Panc1 (cell line): ENCODE results near the gene CR2. TPM values are rescaled to one million over a fixed set of nuclear protein-coding genes. Genes with fewer than 3 reads are reported as not detected.

ENCODE experiments used
- ATAC-seq: fragments of 200-7000 bp; cut with Tn5 transposase; 2 replicates; pipeline ENCODE4 v1.9.1; 2020; ENCODE audit warnings: mild to moderate bottlenecking, moderate library complexity
- BruUV-seq: library from RNA; stranded (reverse); fragments of 400-500 nt; replicated peaks from 2 replicates; lab custom pipeline; 2021; lab: Mats Ljungman, UMichigan
- CTCF ChIA-PET: fragments of 300-600 bp; sonication (Branson Sonifier 250); formaldehyde crosslinking; loops from one replicate; lab custom pipeline; 2022; ENCODE audit warnings: antibody characterized with exemption; lab: Charles Lee
- POLR2A ChIA-PET: fragments of 300-600 bp; sonication (Branson Sonifier 250); formaldehyde crosslinking; loops from one replicate; lab custom pipeline; 2022; ENCODE audit warnings: antibody characterized with exemption; lab: Charles Lee
- DNase-seq: peaks from one replicate; pipeline ENCODE4 v3.0.0-alpha.2; 2010; ENCODE audit warnings: low read depth, low spot score
- H3K27ac ChIP-seq: 2 replicates; pipeline ENCODE4 v1.5.1; 2011; ENCODE audit warnings: mild to moderate bottlenecking, low read length, inconsistent platforms
- H3K27me3 ChIP-seq: fragments of 200-500 bp; sonication (Bioruptor generic); 2 replicates; pipeline ENCODE4 v1.6.0; 2014; ENCODE audit warnings: low read length, inconsistent platforms; ENCODE audit not compliant: control insufficient read depth, insufficient read depth
- H3K36me3 ChIP-seq: fragments of 200-500 bp; sonication (Bioruptor generic); 2 replicates; pipeline ENCODE4 v1.5.1; 2014; ENCODE audit warnings: inconsistent platforms, mild to moderate bottlenecking, low read length, moderate library complexity; ENCODE audit not compliant: control insufficient read depth, insufficient read depth
- H3K4me1 ChIP-seq: 2 replicates; pipeline ENCODE4 v1.5.1; 2011; ENCODE audit warnings: inconsistent platforms, mild to moderate bottlenecking, low read length, moderate library complexity; ENCODE audit not compliant: control insufficient read depth, insufficient read depth
- H3K4me3 ChIP-seq, 2 experiments: 2 replicates each; pipeline ENCODE4 v1.5.1; 2011 to 2012; ENCODE audit warnings: low read depth in 2 of 2, low read length in 2 of 2, mild to moderate bottlenecking in 2 of 2, inconsistent platforms in 1 of 2, moderate library complexity in 1 of 2
- H3K9me3 ChIP-seq: fragments of 200-500 bp; sonication (Bioruptor generic); 2 replicates; pipeline ENCODE4 v1.5.1; 2014; ENCODE audit warnings: low read depth, mild to moderate bottlenecking, inconsistent platforms, low read length, moderate library complexity; ENCODE audit not compliant: control insufficient read depth, insufficient read depth
- POLR2AphosphoS5 ChIP-seq: IDR thresholded peaks from 2 replicates; pipeline ENCODE4 v1.6.1; 2012; ENCODE audit warnings: mild to moderate bottlenecking, low read depth, low read length, moderate library complexity
- SIN3A ChIP-seq: IDR thresholded peaks from 2 replicates; pipeline ENCODE4 v1.6.1; 2012; ENCODE audit warnings: low read depth, mild to moderate bottlenecking, low read length, moderate library complexity, borderline replicate concordance; ENCODE audit not compliant: insufficient read depth
- TCF7L2 ChIP-seq: IDR thresholded peaks from 2 replicates; pipeline ENCODE4 v1.6.1; 2011; ENCODE audit warnings: mild to moderate bottlenecking, low read depth, low read length, inconsistent platforms
- in situ Hi-C: cut with HindIII; loops from 2 replicates; pipeline ENCODE4 v1.10.0; 2016; ENCODE audit warnings: low sequenced_read_pairs, low pct_unique_long_range_greater_than_20kb
- intact Hi-C: fragments of 100-400 bp; cut with micrococcal nuclease; formaldehyde crosslinking; loops from one replicate; pipeline ENCODE4 v1.10.0; 2022; ENCODE audit not compliant: unreplicated experiment
- total RNA-seq: library from RNA; stranded (reverse); gene quantifications from one replicate; pipeline ENCODE4 v1.2.1, GENCODE V29; 2021; ENCODE audit not compliant: unreplicated experiment
- TF ChIP-seq, protein P1 (sequence below): fragments of 450-650 bp; IDR thresholded peaks from 2 replicates; pipeline ENCODE4 v1.5.1; 2017; ENCODE audit warnings: mild to moderate bottlenecking
- TF ChIP-seq, protein P2 (sequence below), 2 experiments: IDR thresholded peaks; 2 replicates each; pipeline ENCODE4 v1.6.1; 2011 to 2012; ENCODE audit warnings: low read depth in 2 of 2, control low read depth in 1 of 2, low read length in 1 of 2, mild to moderate bottlenecking in 1 of 2, moderate library complexity in 1 of 2; ENCODE audit not compliant: insufficient read depth in 1 of 2

CR2 gene
- total RNA-seq, 1 experiment from 2014 or later, result 0.08 TPM

DNA sequence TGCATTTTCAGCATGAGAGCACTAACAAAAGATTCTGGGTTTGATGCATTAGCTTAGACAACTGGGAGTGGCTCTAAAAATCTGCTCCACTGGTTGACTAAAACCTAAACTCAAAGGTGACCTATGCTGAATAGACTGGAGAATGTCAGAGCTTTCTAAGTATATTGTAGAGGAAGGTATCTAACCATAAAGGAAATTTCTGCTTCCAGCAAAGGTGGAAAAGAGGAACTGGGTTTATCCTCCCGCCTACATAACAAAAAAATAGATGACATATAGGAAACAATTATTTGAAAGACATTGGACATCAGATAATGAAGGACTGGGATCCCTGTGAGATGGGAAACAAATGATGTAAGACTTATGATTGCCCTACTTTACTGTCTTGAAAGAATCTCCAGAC is 35.8 kb upstream of the CR2 start:
- TF ChIP-seq SIN3A (no peak), TCF7L2 (no peak), POLR2AphosphoS5 (no peak)
- TF ChIP-seq, protein P1, sequence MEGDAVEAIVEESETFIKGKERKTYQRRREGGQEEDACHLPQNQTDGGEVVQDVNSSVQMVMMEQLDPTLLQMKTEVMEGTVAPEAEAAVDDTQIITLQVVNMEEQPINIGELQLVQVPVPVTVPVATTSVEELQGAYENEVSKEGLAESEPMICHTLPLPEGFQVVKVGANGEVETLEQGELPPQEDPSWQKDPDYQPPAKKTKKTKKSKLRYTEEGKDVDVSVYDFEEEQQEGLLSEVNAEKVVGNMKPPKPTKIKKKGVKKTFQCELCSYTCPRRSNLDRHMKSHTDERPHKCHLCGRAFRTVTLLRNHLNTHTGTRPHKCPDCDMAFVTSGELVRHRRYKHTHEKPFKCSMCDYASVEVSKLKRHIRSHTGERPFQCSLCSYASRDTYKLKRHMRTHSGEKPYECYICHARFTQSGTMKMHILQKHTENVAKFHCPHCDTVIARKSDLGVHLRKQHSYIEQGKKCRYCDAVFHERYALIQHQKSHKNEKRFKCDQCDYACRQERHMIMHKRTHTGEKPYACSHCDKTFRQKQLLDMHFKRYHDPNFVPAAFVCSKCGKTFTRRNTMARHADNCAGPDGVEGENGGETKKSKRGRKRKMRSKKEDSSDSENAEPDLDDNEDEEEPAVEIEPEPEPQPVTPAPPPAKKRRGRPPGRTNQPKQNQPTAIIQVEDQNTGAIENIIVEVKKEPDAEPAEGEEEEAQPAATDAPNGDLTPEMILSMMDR, result no peak
- TF ChIP-seq, protein P2, sequence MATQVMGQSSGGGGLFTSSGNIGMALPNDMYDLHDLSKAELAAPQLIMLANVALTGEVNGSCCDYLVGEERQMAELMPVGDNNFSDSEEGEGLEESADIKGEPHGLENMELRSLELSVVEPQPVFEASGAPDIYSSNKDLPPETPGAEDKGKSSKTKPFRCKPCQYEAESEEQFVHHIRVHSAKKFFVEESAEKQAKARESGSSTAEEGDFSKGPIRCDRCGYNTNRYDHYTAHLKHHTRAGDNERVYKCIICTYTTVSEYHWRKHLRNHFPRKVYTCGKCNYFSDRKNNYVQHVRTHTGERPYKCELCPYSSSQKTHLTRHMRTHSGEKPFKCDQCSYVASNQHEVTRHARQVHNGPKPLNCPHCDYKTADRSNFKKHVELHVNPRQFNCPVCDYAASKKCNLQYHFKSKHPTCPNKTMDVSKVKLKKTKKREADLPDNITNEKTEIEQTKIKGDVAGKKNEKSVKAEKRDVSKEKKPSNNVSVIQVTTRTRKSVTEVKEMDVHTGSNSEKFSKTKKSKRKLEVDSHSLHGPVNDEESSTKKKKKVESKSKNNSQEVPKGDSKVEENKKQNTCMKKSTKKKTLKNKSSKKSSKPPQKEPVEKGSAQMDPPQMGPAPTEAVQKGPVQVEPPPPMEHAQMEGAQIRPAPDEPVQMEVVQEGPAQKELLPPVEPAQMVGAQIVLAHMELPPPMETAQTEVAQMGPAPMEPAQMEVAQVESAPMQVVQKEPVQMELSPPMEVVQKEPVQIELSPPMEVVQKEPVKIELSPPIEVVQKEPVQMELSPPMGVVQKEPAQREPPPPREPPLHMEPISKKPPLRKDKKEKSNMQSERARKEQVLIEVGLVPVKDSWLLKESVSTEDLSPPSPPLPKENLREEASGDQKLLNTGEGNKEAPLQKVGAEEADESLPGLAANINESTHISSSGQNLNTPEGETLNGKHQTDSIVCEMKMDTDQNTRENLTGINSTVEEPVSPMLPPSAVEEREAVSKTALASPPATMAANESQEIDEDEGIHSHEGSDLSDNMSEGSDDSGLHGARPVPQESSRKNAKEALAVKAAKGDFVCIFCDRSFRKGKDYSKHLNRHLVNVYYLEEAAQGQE (IDR thresholded peaks at IDR 0.05; ENCODE audit: insufficient read depth in 1 of 2, low read depth in 2 of 2, low read length in 1 of 2), result no peak
- Histone ChIP-seq H3K36me3 (no peaks in the 10 kb centered on the region), H3K4me3 (no peak overlapping the region), H3K4me1 (no peaks in the 10 kb centered on the region), H3K9me3 (no peaks in the 10 kb centered on the region), H3K27me3 (no peaks in the 10 kb centered on the region), H3K27ac (no peak overlapping the region)
- ATAC-seq (no peak), DNase-seq (no peak)
- intact Hi-C loops, result no loop called here
- ChIA-PET CTCF (no interaction called here), POLR2A (no interaction called here)
- in situ Hi-C loops, result no loop called here
- BruUV-seq, result no TSS peak

DNA sequence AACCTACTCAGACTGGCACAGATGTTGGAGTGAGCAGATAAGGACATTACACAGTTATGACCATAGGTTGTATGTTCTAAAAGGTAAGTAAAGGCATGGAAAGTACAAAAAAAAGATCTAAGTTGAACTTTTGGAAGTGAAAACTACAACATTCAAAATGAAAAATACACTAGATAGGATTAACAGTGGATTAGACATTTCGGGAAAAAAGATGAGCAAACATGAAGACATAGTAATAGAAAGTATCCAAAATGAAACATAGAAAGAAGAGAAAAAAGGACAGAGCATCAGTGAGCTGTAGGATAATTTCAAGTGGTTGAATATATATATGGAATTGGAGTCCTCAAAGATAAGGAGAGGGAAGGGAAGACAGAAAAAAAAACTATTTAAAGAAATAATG is 34.0 kb upstream of the CR2 start:
- no peak for DNase-seq
- no peak overlapping the region for H3K27ac ChIP-seq
- H3K9me3 ChIP-seq, result no peaks in the 10 kb centered on the region
- no peak overlapping the region for H3K4me3 ChIP-seq
- ChIA-PET POLR2A (no interaction called here), CTCF (no interaction called here)
- TF ChIP-seq SIN3A, result no peak
- TF ChIP-seq, protein P1, result no peak
- no peak for TF ChIP-seq POLR2AphosphoS5
- TF ChIP-seq, protein P2 (IDR thresholded peaks at IDR 0.05; ENCODE audit: insufficient read depth in 1 of 2, low read depth in 2 of 2, low read length in 1 of 2), result no peak
- TF ChIP-seq TCF7L2, result no peak
- H3K27me3 ChIP-seq, result no peaks in the 10 kb centered on the region
- no peak for ATAC-seq
- intact Hi-C loops (no loop called here), in situ Hi-C loops (no loop called here)
- BruUV-seq, result no TSS peak
- H3K36me3 ChIP-seq, result no peaks in the 10 kb centered on the region
- no peaks in the 10 kb centered on the region for H3K4me1 ChIP-seq
